GM12892 (cell line): ENCODE measurements around the gene NMNAT2.

Experiments used
- POLR2A ChIP-seq: IDR thresholded peaks from 2 replicates; pipeline ENCODE4 v1.6.1; 2011; ENCODE audit warnings: low read depth, low read length, control low read depth
- POLR2AphosphoS5 ChIP-seq: IDR thresholded peaks from 2 replicates; pipeline ENCODE4 v1.6.1; 2011; ENCODE audit warnings: low read depth, low read length, control low read depth

- TF ChIP-seq POLR2AphosphoS5: no peak
- no peak for TF ChIP-seq POLR2A
Observed at GRCh38 chr1:183300828-183301227, 117.4 kb downstream of the NMNAT2 start.
